IPS DF 6.9 (cell line): Measurements from ENCODE around the gene RHOT1.
"Not testable (repeated sequence)": the region's sequence is repeated elsewhere in the genome, so short reads cannot be mapped to it uniquely, and the experiment has no call there.

Experiments
- DNase-seq: peaks from one replicate; pipeline ENCODE4 v3.0.0-alpha.2; 2013; ENCODE audit warnings: low read depth, low spot score
- H3K27ac ChIP-seq: one replicate; pipeline ENCODE4 v1.5.1; 2013; ENCODE audit warnings: low read length, control low read depth
- H3K27me3 ChIP-seq: 2 replicates; pipeline ENCODE4 v1.6.1; 2013; ENCODE audit warnings: mild to moderate bottlenecking, low read length; ENCODE audit not compliant: control insufficient read depth, insufficient read depth
- H3K36me3 ChIP-seq: 2 replicates; pipeline ENCODE4 v1.6.1; 2013; ENCODE audit warnings: low read length; ENCODE audit not compliant: control insufficient read depth, insufficient read depth
- H3K4me1 ChIP-seq: 2 replicates; pipeline ENCODE4 v1.6.1; 2013; ENCODE audit warnings: low read length; ENCODE audit not compliant: control insufficient read depth, insufficient read depth
- H3K4me3 ChIP-seq: 2 replicates; pipeline ENCODE4 v1.5.1; 2013; ENCODE audit warnings: mild to moderate bottlenecking, low read length
- H3K9me3 ChIP-seq: 2 replicates; pipeline ENCODE4 v1.6.1; 2013; ENCODE audit warnings: low read length, inconsistent platforms; ENCODE audit not compliant: control insufficient read depth, insufficient read depth
- WGBS: extraction: QIAGEN DNeasy Blood & Tissue Kit; methylation state at CpG from one replicate; pipeline ENCODE4 v1.1.7; 2013; ENCODE audit warnings: mixed read lengths, missing lambda C conversion rate; ENCODE audit not compliant: insufficient read length, insufficient coverage; 5-methylcytosine and 5-hydroxymethylcytosine counted together

The RHOT1 gene

GRCh38 chr17:32110596-32110995 lies 31.7 kb upstream of the RHOT1 start:
- no peak for DNase-seq
- no CpG with 5 or more reads among the region's 21 CpGs for WGBS
- no peaks in the 10 kb centered on the region for H3K27me3 ChIP-seq
- no peak overlapping the region for H3K27ac ChIP-seq
- H3K9me3 ChIP-seq, result no peaks in the 10 kb centered on the region
- no peak overlapping the region for H3K4me3 ChIP-seq
- no peaks in the 10 kb centered on the region for H3K36me3 ChIP-seq
- no peaks in the 10 kb centered on the region for H3K4me1 ChIP-seq

DNA sequence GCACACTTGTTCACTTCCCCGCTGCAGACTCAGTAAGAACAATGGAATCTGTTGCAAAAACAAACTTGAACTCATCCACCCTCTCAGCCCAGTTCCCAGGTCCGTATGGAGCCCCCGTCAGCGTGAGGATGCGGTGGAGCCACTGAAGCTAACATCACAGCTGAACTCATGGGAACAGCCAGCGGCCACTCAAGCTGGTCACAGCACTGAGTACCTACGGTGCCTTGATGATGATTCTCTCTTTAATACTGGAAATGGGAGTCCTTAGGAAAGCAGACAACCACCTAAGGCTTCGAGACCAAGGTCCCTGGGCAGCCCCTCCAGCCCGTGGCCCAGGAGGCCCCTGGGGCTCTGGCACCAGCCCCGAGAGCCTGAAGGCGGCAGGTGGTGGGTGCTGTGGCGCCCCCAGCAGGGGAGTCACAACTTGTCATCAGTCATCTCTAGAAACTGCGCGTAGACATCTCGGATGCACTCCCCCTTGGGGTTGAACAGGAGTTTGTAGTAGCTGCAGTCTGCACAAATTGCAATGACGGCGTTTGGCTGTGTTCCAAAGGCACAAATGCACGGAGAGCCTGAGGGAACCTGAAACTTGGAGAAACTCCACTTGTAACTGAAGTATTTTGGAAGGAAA lies 31.0 kb upstream of the RHOT1 start:
- WGBS, result no CpG with 5 or more reads among the region's 18 CpGs
- H3K27me3 ChIP-seq, result no peaks in the 10 kb centered on the region
- H3K9me3 ChIP-seq, result no peaks in the 10 kb centered on the region
- H3K27ac ChIP-seq, result no peak overlapping the region
- no peak overlapping the region for H3K4me3 ChIP-seq
- no peak for DNase-seq
- H3K4me1 ChIP-seq, result no peaks in the 10 kb centered on the region
- no peaks in the 10 kb centered on the region for H3K36me3 ChIP-seq

DNA sequence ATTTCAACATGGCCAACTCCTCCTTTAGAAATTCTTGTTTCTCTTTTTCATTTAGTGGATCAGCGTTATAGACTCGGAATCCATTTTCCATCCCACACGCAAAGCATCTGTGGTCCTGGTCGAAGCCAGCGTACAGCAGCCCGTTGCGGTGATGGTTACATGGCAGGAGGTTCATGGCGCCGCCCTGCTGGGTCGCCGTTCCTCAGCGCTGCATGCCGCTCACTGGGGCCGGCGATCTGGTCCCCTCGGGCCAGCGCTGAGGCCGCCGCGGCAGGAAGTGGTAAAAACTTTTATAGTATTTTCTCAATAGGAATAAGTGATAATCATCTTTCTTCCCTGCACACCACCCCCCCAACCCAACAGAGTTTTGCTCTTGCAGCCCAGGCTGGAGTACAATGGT lies 29.9 kb upstream of the RHOT1 start:
- Histone ChIP-seq H3K4me3 (no peak overlapping the region), H3K27me3 (no peaks in the 10 kb centered on the region), H3K4me1 (no peaks in the 10 kb centered on the region), H3K27ac (no peak overlapping the region), H3K36me3 (no peaks in the 10 kb centered on the region), H3K9me3 (no peaks in the 10 kb centered on the region)
- no CpG with 5 or more reads among the region's 20 CpGs for WGBS
- DNase-seq, result no peak

GRCh38 chr17:32114536-32114935 lies 27.8 kb upstream of the RHOT1 start:
- H3K36me3 ChIP-seq, result no peaks in the 10 kb centered on the region
- no peaks in the 10 kb centered on the region for H3K9me3 ChIP-seq
- no peak for DNase-seq
- H3K27ac ChIP-seq, result no peak overlapping the region
- no peaks in the 10 kb centered on the region for H3K27me3 ChIP-seq
- no CpG with 5 or more reads among the region's 4 CpGs for WGBS
- H3K4me3 ChIP-seq, result no peak overlapping the region
- no peaks in the 10 kb centered on the region for H3K4me1 ChIP-seq

DNA sequence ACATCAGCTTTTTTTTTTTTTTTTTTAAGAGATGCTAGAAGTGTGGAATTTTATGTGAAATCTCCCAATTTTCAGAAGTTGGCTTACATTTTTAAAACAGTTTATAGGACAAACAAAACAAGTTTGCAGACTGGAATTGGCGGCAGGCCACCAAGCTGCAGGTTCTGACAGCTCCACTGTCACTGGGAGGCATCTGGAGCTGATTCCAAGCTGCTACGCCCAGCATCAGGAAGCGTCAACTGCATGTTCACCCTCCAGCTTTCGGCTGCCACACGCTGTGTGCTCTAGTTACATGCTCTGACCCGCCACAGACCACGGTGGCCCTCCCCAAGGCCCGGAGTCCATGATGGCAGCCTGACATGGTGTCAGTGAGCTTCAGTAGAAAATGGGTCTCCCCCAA lies 26.8 kb upstream of the RHOT1 start:
- not testable (repeated sequence) for H3K27ac ChIP-seq, DNase-seq, H3K9me3 ChIP-seq, H3K27me3 ChIP-seq, H3K4me3 ChIP-seq, H3K36me3 ChIP-seq, H3K4me1 ChIP-seq
- WGBS, result no CpG with 5 or more reads among the region's 8 CpGs

GRCh38 chr17:32116937-32117336 lies 25.4 kb upstream of the RHOT1 start:
- Histone ChIP-seq H3K4me3 (no peak overlapping the region), H3K4me1 (no peaks in the 10 kb centered on the region), H3K36me3 (no peaks in the 10 kb centered on the region), H3K9me3 (no peaks in the 10 kb centered on the region), H3K27me3 (no peaks in the 10 kb centered on the region), H3K27ac (no peak overlapping the region)
- WGBS, result no CpG with 5 or more reads among the region's 2 CpGs
- no peak for DNase-seq

DNA sequence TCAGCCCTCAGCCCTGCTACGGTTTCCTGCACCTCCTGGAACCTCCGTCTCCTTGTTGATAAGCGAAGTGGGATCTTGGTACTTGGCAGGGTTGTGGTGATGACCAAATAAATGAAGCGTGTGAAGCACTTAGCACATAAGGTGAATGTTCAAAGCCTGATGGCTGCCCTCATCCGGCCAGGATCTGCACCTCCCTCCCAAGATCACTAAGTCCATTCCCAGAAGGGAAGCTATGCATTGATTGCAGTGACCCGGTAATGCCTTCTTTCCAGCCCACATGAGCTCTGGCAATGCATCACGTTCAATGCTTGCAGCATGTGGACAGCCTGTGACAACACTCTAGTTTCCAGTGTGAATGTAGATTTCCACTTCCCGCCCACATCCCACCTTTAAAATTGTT lies 24.9 kb upstream of the RHOT1 start:
- no peak overlapping the region for H3K4me3 ChIP-seq
- no peaks in the 10 kb centered on the region for H3K36me3 ChIP-seq
- H3K27me3 ChIP-seq, result no peaks in the 10 kb centered on the region
- no peak overlapping the region for H3K27ac ChIP-seq
- no peaks in the 10 kb centered on the region for H3K4me1 ChIP-seq
- no peaks in the 10 kb centered on the region for H3K9me3 ChIP-seq
- no CpG with 5 or more reads among the region's 8 CpGs for WGBS
- no peak for DNase-seq

- H3K27me3 ChIP-seq, H3K36me3 ChIP-seq, H3K27ac ChIP-seq, H3K4me3 ChIP-seq, DNase-seq, H3K9me3 ChIP-seq, H3K4me1 ChIP-seq: not testable (repeated sequence)
- no CpG with 5 or more reads among the region's 3 CpGs for WGBS
Measured at GRCh38 chr17:32118088-32118487, 24.2 kb upstream of the RHOT1 start.

DNA sequence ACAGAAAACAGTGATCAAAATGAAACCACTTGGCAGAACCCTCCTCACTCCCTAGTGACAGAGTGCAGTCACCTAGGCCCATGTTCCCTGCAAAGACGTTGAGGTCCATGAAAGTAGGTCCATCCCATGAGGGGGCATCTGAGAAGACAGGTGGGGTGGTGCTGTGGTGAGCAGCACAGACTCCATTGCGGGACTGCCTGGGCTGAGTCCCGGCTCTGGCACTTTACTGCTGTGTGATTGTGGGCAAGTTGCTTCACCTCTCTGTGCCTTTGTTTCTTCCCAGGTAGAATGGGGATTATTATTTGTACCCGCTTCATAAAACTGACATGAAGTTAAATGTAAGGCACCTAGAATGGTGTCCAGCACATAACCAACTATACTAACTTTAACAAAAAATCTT lies 23.5 kb upstream of the RHOT1 start:
- DNase-seq, result no peak
- Histone ChIP-seq H3K4me3 (no peak overlapping the region), H3K4me1 (no peaks in the 10 kb centered on the region), H3K27me3 (no peaks in the 10 kb centered on the region), H3K27ac (no peak overlapping the region), H3K9me3 (no peaks in the 10 kb centered on the region), H3K36me3 (no peaks in the 10 kb centered on the region)
- WGBS, result no CpG with 5 or more reads among the region's 4 CpGs

GRCh38 chr17:32120141-32120540 lies 22.2 kb upstream of the RHOT1 start:
- no peak for DNase-seq
- no peak overlapping the region for H3K27ac ChIP-seq
- no peak overlapping the region for H3K4me3 ChIP-seq
- no peaks in the 10 kb centered on the region for H3K27me3 ChIP-seq
- H3K9me3 ChIP-seq, result no peaks in the 10 kb centered on the region
- H3K36me3 ChIP-seq, result no peaks in the 10 kb centered on the region
- H3K4me1 ChIP-seq, result no peaks in the 10 kb centered on the region
- WGBS, result no CpG with 5 or more reads among the region's 4 CpGs

GRCh38 chr17:32120716-32121115 lies 21.6 kb upstream of the RHOT1 start:
- no peak for DNase-seq
- Histone ChIP-seq H3K4me1 (no peaks in the 10 kb centered on the region), H3K9me3 (no peaks in the 10 kb centered on the region), H3K4me3 (no peak overlapping the region), H3K27ac (no peak overlapping the region), H3K27me3 (no peaks in the 10 kb centered on the region), H3K36me3 (no peaks in the 10 kb centered on the region)
- no CpG with 5 or more reads among the region's 3 CpGs for WGBS
